Smooth muscle cell of trachea (primary cell): ENCODE measurements around the gene DLG4. TPM values are rescaled to one million over a fixed set of nuclear protein-coding genes. Genes with fewer than 3 reads are reported as not detected.

Experiments used
- total RNA-seq: library from RNA; depleted of rRNA; stranded (reverse); fragments of >200 nt; gene quantifications from 2 replicates; pipeline ENCODE4 v1.2.1, GENCODE V29; 2014

Gene DLG4
- total RNA-seq: 17.6 and 27.3 TPM in 2 replicates

GRCh38 chr17:7219812-7220592, at the start of gene DLG4, which contains the start of gene ACADVL:
Gene DLG4 (minus strand): TSS chr17:7219836.
Gene ACADVL (plus strand): TSS chr17:7219938. CDS start chr17:7219985, 47 bp downstream.

GRCh38 chr17:7262192-7262934, 42.7 kb upstream of the DLG4 start, which contains the start of gene CLDN7:
Gene CLDN7 (minus strand): TSS chr17:7262478. CDS start chr17:7262043, 435 bp downstream.

GRCh38 chr17:7252176-7253043, 32.8 kb upstream of the DLG4 start, which contains the start of gene ELP5:
Gene ELP5 (plus strand): TSS chr17:7252215. CDS start chr17:7252551, 336 bp downstream.

GRCh38 chr17:7251661-7252175, 32.1 kb upstream of the DLG4 start, which contains the start of gene CTDNEP1:
Gene CTDNEP1 (minus strand): TSS chr17:7251734. CDS start chr17:7251296, 438 bp downstream.

GRCh38 chr17:7241783-7242716, 22.4 kb upstream of the DLG4 start, which contains the start of gene GABARAP:
Gene GABARAP (minus strand): TSS chr17:7242449. CDS start chr17:7242330, 119 bp downstream.

GRCh38 chr17:7239091-7240027, 19.7 kb upstream of the DLG4 start, which contains the start of gene PHF23:
Gene PHF23 (minus strand): TSS chr17:7239457. CDS start chr17:7239279, 178 bp downstream.

GRCh38 chr17:7234083-7234951, 14.7 kb upstream of the DLG4 start, which contains the start of gene DVL2:
Gene DVL2 (minus strand): TSS chr17:7234517. CDS start chr17:7234262, 255 bp downstream.

GRCh38 chr17:7179317-7180254, 40.0 kb downstream of the DLG4 start, which contains the start of gene ASGR1:
Gene ASGR1 (minus strand): TSS chr17:7179370. CDS start chr17:7178563, 807 bp downstream.

Other genes with a start within 250 kb of the DLG4 start
- under 0.01 TPM in 1 of 2 replicates, not detected in the other for gene ALOX12, start 223.8 kb downstream of the DLG4 start, total RNA-seq
- gene RNASEK, start 207.2 kb downstream of the DLG4 start, total RNA-seq: 25.9 and 42.3 TPM in 2 replicates
- 0.33 and 0.44 TPM in 2 replicates for gene BCL6B, start 196.8 kb downstream of the DLG4 start, total RNA-seq
- 0.44 and 2.0 TPM in 2 replicates for gene SLC16A13, start 183.8 kb downstream of the DLG4 start, total RNA-seq
- 0.66 TPM in 1 of 2 replicates, not detected in the other for gene SLC16A11, start 175.7 kb downstream of the DLG4 start, total RNA-seq
- gene CLEC10A, start 139.6 kb downstream of the DLG4 start, total RNA-seq: not detected in 2 replicates
- not detected in 2 replicates for gene ASGR2, start 105.0 kb downstream of the DLG4 start, total RNA-seq
- gene ASGR1, start 40.5 kb downstream of the DLG4 start, total RNA-seq: 1.2 and 1.3 TPM in 2 replicates
- gene ACADVL, start 102 bp upstream of the DLG4 start, total RNA-seq: 236 and 357 TPM in 2 replicates
- gene DVL2, start 14.7 kb upstream of the DLG4 start, total RNA-seq: 84.8 and 108 TPM in 2 replicates
- 47.3 and 68.5 TPM in 2 replicates for gene PHF23, start 19.6 kb upstream of the DLG4 start, total RNA-seq
- 199 and 406 TPM in 2 replicates for gene GABARAP, start 22.6 kb upstream of the DLG4 start, total RNA-seq
- gene CTDNEP1, start 31.9 kb upstream of the DLG4 start, total RNA-seq: 35.2 and 41.6 TPM in 2 replicates
- gene ELP5, start 32.4 kb upstream of the DLG4 start, total RNA-seq: 24.6 and 25.6 TPM in 2 replicates
- gene CLDN7, start 42.6 kb upstream of the DLG4 start, total RNA-seq: 4.1 and 6.5 TPM in 2 replicates
- 0.17 and 0.44 TPM in 2 replicates for gene SLC2A4, start 61.9 kb upstream of the DLG4 start, total RNA-seq
- gene YBX2, start 74.8 kb upstream of the DLG4 start, total RNA-seq: 0.17 and 0.29 TPM in 2 replicates
- gene EIF5A, start 87.8 kb upstream of the DLG4 start, total RNA-seq: 469 and 682 TPM in 2 replicates
- 40.1 and 47.6 TPM in 2 replicates for gene GPS2, start 95.5 kb upstream of the DLG4 start, total RNA-seq
- gene NEURL4, start 109.5 kb upstream of the DLG4 start, total RNA-seq: 20.2 and 23.5 TPM in 2 replicates
- gene ACAP1, start 116.7 kb upstream of the DLG4 start, total RNA-seq: 0.58 and 0.99 TPM in 2 replicates
- 6.1 and 13.1 TPM in 2 replicates for gene KCTD11, start 132.3 kb upstream of the DLG4 start, total RNA-seq
- not detected in 2 replicates for gene TMEM95, start 135.3 kb upstream of the DLG4 start, total RNA-seq
- gene TNK1, start 161.3 kb upstream of the DLG4 start, total RNA-seq: 0.66 and 0.73 TPM in 2 replicates
- gene PLSCR3, start 174.7 kb upstream of the DLG4 start, total RNA-seq: 38.7 and 48.1 TPM in 2 replicates
- gene TMEM256, start 184.3 kb upstream of the DLG4 start, total RNA-seq: 95.8 and 132 TPM in 2 replicates
- 16.1 and 18.2 TPM in 2 replicates for gene NLGN2, start 188.0 kb upstream of the DLG4 start, total RNA-seq
- gene SPEM1, start 200.5 kb upstream of the DLG4 start, total RNA-seq: not detected in 2 replicates
- not detected in 2 replicates for gene SPEM2, start 205.8 kb upstream of the DLG4 start, total RNA-seq
- gene SPEM3, start 209.0 kb upstream of the DLG4 start, total RNA-seq: not detected in 2 replicates
- 1.3 and 1.9 TPM in 2 replicates for gene TMEM102, start 215.6 kb upstream of the DLG4 start, total RNA-seq
- 0.58 and 2.8 TPM in 2 replicates for gene FGF11, start 219.7 kb upstream of the DLG4 start, total RNA-seq
- gene CHRNB1, start 225.2 kb upstream of the DLG4 start, total RNA-seq: 6.8 and 10.3 TPM in 2 replicates